ENCODE results near the gene CDH4.
"Not testable (repeated sequence)": the region's sequence is repeated elsewhere in the genome, so short reads cannot be mapped to it uniquely, and the experiment has no call there.

The CDH4 gene

GRCh38 chr20:61979701-61980635 is 727.9 kb downstream of the CDH4 start:
- DNase-seq, result no peak

GRCh38 chr20:61980647-61981583 is 728.9 kb downstream of the CDH4 start:
- DNase-seq, result no peak

GRCh38 chr20:61981691-61982090 is 729.6 kb downstream of the CDH4 start:
- not testable (repeated sequence) for DNase-seq

GRCh38 chr20:61982191-61982950 is 730.3 kb downstream of the CDH4 start:
- DNase-seq, result no peak

DNA sequence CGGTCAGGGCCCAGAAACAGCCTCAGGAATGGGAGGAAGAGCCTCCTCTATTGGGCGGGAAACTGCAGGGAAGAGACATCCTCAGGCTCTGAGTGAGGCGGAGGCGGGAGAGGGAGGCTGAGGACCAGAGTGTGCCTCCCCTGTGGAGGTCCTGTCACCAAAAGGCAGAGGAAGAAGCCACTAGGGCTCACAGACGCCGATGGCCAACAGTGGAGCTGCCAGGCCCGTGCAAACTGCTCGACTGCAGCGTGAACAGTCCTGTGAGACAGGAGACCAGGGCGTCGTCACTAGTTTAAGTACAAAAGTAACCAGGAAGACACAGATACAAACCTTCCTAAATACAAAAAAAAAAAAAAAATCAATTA is 730.9 kb downstream of the CDH4 start:
- DNase-seq, result no peak

- no peak for DNase-seq
Observed at GRCh38 chr20:61983965-61984364, 731.9 kb downstream of the CDH4 start.

- DNase-seq, result not testable (repeated sequence)
Observed at GRCh38 chr20:61984431-61984830, 732.4 kb downstream of the CDH4 start.

DNA sequence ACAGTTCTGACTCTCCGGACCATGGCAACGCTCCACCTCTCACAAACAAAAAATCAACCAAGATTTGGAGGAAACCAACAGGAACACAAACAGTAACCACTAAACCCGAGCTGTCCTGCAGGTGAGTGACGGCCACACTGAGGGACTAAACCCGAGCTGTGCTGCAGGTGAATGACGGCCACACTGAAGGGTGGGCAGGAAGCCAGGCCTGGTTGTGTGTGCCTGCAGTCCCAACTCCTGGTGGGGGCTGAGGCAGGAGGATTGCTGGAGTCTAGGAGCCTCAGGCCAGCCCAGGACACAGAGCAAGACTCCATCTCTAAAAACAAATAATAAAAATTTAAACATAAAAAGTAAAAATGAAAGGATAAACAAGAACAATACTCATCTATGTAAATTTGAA is 733.0 kb downstream of the CDH4 start:
- DNase-seq, result no peak

GRCh38 chr20:61986762-61987321 is 734.8 kb downstream of the CDH4 start:
- no peak for DNase-seq

GRCh38 chr20:61988665-61989064 is 736.6 kb downstream of the CDH4 start:
- DNase-seq, result no peak

DNA sequence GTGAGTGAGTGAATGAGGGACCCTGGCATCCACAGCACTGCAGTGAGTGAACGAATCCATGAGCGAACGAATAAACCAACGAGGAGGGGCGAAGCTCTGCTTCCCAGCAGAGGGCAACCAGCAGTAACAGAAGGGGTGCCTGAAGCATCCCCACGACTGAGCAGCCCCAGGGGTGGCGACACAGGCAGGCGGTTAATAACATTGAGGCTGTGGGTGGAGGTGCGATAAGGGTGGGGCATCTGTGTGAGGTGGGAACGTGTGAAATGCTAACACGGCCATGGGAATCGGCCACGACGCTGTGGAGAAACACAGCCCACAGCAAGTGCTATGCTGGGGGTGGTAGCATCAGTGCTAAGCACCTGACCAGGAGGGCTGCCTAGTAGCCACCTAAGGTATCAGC is 737.7 kb downstream of the CDH4 start:
- no peak for DNase-seq

Data from NCI-H2171 treated with DMSO at 0.1 percent for 48 hours (cell line).